ENCODE data around the gene UROC1.

- no peak for TF ChIP-seq CTCF (IDR thresholded peaks at IDR 0.05)
- no peak for TF ChIP-seq EZH2 (IDR thresholded peaks at IDR 0.05; ENCODE audit: borderline replicate concordance, insufficient read depth, low read depth, low read length, poor library complexity, severe bottlenecking)
Measured at GRCh38 chr3:126509597-126510307, 7.8 kb downstream of the UROC1 start.
